CD4-positive, alpha-beta T cell treated with Interleukin-21 for 1 hour (primary cell): ENCODE results near the gene ACKR4.
"Not testable (repeated sequence)": the region's sequence is repeated elsewhere in the genome, so short reads cannot be mapped to it uniquely, and the experiment has no call there.

Experiments used
- DNase-seq: peaks from one replicate; pipeline ENCODE4 v3.0.0-alpha.2; 2020

ACKR4 gene

GRCh38 chr3:132596816-132597433, at the start of gene ACKR4:
Gene ACKR4 (plus strand): TSS chr3:132597270. CDS start chr3:132600398, 3,128 bp downstream.
- no peak for DNase-seq

DNA sequence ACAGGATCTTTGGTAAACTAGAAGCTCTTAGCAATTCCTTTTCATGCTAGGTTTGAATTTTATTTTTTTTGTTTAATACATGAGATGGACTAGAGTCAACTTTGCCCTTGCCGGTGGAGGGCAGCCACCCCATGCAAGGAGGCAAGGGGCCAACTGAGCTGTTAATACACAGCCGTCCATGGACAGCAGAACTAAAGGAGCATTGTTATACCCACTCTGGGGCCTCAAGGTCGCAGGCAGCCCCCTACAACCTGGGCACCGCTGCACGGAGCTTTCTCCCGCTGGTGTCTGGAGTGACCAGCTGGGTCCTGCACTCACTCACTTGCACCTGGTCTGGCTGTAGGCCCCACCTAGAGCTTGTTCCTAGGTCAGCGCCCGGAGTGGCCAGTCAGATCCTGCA, 47.9 kb upstream of the ACKR4 start:
- no peak for DNase-seq

GRCh38 chr3:132549890-132550578, 47.0 kb upstream of the ACKR4 start:
- DNase-seq = no peak

GRCh38 chr3:132550579-132551305, 46.3 kb upstream of the ACKR4 start:
- no peak for DNase-seq

- DNase-seq = no peak
These were observed 43.2 kb upstream of the ACKR4 start for GRCh38 chr3:132553826-132554225.

- no peak for DNase-seq
These were observed 42.6 kb upstream of the ACKR4 start for GRCh38 chr3:132554437-132554836.

- no peak for DNase-seq
These were observed 41.6 kb upstream of the ACKR4 start for GRCh38 chr3:132555306-132556035.

DNA sequence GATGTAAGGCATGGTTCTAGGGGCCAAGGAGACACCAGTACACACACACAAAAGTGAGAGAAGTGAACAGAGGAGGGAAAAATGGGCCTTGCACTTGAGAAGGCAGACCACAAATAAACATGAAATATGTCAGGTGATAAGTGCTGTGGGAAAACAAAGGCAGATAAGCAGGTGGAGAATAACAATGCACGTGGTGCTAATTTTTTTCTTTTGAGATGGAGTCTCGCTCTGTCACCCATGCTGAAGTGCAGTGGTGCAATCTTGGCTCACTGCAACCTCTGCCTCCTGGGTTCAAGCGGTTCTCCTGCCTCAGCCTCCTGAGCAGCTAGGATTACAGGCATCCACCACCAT, 41.1 kb upstream of the ACKR4 start:
- DNase-seq = not testable (repeated sequence)

GRCh38 chr3:132556508-132557159, 40.4 kb upstream of the ACKR4 start:
- no peak for DNase-seq

DNA sequence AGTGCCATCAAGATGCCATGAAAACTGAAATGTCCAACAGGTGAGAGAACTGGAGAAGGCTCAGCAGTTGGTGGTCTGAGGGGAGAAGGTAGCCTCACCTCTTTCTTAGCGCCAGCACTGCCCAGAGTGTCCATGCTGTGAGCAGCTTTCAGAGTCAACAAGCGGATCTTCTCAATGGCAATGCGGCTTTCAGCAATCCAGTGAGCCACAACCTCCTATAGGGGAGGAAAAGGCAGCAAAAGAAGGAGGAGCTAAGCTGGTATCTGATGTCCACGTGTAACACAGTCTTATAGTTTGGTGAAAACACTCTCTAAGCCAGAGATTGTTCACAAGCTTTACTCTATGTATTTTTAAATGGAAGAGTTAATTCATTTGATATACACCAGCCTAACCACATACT, 36.1 kb upstream of the ACKR4 start:
- DNase-seq = no peak

DNA sequence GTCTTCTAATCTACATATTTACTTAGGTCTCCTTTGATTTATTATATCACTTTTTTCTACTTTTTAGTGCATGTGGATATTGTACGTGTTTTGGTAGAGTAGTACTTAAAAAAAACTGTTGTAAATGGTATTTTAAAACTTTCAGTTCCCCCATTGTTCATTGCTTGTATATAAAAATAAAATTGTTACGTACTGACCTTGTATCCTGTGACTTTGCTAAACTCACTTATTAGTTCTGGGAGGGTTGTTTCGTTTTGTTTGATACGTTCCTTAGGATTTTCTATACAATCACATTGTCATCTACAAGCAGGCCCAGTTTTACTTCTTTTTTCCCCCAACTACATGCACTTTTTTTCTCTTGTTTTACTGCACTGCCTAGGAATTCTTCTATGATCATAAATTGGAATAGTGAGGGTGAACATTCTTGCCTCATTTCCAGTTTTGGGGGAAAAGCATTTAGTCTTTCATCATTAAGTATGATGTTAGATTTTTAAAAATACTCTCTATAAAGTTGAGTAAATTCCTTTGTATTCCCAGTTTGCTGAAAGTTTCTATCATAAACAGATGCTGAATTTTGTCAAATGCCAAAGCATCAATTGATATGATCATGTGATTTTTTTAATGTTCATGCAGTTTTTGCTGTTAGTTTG, 33.5 kb upstream of the ACKR4 start:
- DNase-seq = no peak

DNA sequence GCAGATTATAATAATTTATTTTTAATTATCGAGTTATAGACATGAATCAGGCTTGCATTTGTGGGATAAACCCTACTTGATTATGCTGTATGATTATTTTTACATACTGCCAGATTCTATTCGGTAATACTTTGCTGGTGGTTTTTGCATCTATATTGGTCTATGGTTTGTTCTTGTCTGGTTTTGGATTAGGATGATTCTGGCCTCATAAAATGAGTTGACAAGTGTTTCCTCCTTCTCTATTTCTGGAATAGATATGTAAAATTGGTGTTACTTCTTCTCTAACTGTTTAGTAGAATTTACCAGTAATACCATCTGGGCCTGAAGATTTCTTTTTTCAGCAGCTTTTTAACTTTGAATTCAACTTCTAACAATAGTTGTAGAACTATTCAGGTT, 33.0 kb upstream of the ACKR4 start:
- DNase-seq = no peak

- no peak for DNase-seq
These were observed 28.6 kb upstream of the ACKR4 start for GRCh38 chr3:132568422-132568821.

DNA sequence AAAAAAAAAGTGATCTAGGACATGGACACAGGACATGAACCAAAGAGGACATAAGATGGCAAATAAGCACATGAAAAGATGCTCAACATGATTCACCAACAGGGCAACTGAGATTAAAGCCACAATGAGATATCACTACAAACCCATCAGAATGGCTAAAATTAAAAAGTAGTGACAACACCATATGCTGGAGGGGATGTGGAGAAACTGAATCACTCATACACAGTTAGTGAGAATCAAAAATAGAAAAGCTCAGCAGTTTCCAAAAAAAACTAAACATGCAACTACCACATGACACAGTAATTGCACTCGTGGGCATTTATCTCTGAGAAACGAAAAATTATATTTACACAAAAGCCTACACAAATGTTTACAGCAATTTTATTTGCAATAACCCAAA, 27.9 kb upstream of the ACKR4 start:
- DNase-seq = no peak

GRCh38 chr3:132569580-132569979, 27.5 kb upstream of the ACKR4 start:
- no peak for DNase-seq

- no peak for DNase-seq
These were observed 27.1 kb upstream of the ACKR4 start for GRCh38 chr3:132570016-132570415.

DNA sequence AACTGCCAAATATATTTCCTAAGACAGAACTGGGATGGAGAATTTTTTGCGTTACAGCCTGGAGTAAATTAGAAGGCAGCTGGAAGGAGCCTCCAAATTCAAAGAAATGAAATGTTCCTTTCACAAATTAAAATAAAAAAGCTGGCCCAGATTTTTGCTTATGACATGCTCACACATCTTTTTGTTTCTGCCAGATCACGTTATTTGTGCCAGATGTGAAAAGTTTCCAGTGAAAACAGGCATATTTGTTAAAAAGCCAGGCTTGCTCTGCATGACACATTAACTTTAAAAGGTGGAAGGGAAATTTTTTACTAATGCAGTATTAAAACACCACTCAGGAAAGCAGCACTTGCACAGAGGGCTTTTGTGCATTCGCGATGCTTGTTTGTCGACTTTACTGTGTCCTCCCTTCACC, 23.3 kb upstream of the ACKR4 start:
- no peak for DNase-seq

- no peak for DNase-seq
These were observed 9.7 kb upstream of the ACKR4 start for GRCh38 chr3:132587401-132587800.

DNA sequence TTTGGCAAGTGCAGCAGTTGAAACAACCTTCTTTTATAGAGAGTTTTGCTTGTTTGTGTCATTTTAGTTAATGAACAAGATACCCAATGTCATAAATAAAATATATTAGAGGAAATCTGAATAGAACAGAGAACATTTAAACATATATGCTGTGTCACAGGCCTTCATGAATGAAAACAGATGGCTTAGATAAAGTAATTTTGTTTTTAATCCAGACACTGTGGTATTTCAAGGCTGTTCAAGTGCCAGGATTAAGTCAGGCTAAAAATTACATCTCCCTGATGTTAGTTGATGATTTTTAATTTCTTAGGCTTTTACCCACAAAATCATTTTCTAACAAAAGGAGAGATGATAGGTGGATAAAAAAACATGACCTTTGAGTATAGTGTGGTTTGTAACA, 4.9 kb upstream of the ACKR4 start:
- no peak for DNase-seq

DNA sequence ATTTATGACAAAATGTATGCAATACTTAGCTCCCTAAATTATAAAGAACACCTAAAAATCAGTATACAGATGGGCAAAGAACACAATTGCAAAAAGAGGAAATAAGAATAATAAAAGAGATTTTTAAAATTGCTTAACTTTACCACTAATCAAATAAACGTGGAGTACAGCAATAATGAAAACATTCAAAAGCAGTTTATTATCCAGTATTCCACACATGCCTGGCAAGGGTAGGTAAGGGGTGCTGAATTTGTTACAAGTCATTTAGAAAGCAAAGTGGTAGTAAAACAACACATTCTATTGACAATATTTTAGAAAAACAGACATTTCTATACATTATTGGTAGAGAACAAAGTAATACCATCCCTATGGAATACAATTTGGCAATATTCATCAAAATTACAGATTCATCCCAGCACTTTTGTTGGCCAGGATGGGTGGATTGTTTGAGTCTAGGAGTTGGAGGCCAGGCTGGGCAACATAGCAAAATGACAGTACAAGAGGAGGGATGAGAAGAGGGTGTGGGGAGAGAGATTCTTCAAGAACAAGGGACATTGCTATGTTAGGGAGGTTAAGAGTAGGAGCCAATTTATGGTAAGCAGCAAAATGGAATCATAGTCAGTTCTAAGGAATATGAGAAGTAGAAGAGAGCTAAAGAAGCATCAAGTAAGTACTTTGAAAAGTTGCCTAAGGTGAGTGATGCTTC, 3.7 kb upstream of the ACKR4 start:
- DNase-seq = no peak

- no peak for DNase-seq
These were observed 3.1 kb upstream of the ACKR4 start for GRCh38 chr3:132593947-132594323.

DNA sequence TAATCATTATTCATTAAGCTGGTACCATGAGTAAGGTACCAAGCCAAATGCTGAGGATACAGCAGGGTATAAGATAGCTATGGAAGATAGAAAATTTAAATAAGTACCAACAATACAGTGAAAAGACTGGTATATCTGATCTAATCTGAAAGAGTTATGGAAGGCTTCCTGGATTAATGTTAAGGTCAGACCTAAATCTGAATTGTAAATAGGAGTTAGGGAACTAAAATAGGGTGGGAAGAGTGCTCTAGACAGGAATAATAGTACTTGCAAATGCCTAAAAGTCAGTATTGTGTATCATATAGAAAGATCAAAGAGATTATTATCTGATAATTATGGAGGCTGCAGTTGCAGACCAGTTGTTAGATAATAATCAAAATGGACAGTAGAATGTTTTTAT, 2.6 kb upstream of the ACKR4 start:
- DNase-seq = no peak
